Ishikawa (cell line): ENCODE data around the gene SYNM.

Experiments used
- CREB1 ChIP-seq: IDR thresholded peaks from 2 replicates; pipeline ENCODE4 v1.6.1; 2012; ENCODE audit warnings: low read depth
- EGR1 ChIP-seq: IDR thresholded peaks from 2 replicates; pipeline ENCODE4 v1.6.1; 2012
- EP300 ChIP-seq: IDR thresholded peaks from 2 replicates; pipeline ENCODE4 v1.6.1; 2012; ENCODE audit warnings: borderline replicate concordance
- RAD21 ChIP-seq: IDR thresholded peaks from 2 replicates; pipeline ENCODE4 v1.6.1; 2012; ENCODE audit warnings: low read depth
- ZBTB7A ChIP-seq: IDR thresholded peaks from 2 replicates; pipeline ENCODE4 v1.6.1; 2012; ENCODE audit warnings: low read depth
- TF ChIP-seq, protein P1 (sequence below): IDR thresholded peaks from 2 replicates; pipeline ENCODE4 v1.6.1; 2012
- TF ChIP-seq, protein P2 (sequence below): IDR thresholded peaks from 2 replicates; pipeline ENCODE4 v1.6.1; 2012; ENCODE audit warnings: low read depth, mild to moderate bottlenecking

DNA sequence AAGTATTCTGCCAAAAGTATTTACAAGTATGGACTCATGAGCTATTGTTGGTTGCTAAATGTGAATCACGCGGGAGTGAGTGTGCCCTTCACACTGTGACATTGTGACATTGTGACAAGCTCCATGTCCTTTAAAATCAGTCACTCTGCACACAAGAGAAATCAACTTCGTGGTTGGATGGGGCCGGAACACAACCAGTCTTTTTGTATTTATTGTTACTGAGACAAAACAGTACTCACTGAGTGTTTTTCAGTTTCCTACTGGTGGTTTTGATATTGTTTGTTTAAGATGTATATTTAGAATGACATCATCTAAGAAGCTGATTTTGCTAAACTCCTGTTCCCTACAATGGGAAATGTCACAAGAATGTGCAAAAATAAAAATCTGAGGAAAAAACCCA is 30.3 kb downstream of the SYNM start:
- no peak for TF ChIP-seq RAD21
- TF ChIP-seq, protein P1, sequence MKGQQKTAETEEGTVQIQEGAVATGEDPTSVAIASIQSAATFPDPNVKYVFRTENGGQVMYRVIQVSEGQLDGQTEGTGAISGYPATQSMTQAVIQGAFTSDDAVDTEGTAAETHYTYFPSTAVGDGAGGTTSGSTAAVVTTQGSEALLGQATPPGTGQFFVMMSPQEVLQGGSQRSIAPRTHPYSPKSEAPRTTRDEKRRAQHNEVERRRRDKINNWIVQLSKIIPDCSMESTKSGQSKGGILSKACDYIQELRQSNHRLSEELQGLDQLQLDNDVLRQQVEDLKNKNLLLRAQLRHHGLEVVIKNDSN, result no peak
- TF ChIP-seq EP300, result no peak
- no peak for TF ChIP-seq EGR1
- TF ChIP-seq CREB1, result no peak
- TF ChIP-seq ZBTB7A, result no peak
- TF ChIP-seq, protein P2, sequence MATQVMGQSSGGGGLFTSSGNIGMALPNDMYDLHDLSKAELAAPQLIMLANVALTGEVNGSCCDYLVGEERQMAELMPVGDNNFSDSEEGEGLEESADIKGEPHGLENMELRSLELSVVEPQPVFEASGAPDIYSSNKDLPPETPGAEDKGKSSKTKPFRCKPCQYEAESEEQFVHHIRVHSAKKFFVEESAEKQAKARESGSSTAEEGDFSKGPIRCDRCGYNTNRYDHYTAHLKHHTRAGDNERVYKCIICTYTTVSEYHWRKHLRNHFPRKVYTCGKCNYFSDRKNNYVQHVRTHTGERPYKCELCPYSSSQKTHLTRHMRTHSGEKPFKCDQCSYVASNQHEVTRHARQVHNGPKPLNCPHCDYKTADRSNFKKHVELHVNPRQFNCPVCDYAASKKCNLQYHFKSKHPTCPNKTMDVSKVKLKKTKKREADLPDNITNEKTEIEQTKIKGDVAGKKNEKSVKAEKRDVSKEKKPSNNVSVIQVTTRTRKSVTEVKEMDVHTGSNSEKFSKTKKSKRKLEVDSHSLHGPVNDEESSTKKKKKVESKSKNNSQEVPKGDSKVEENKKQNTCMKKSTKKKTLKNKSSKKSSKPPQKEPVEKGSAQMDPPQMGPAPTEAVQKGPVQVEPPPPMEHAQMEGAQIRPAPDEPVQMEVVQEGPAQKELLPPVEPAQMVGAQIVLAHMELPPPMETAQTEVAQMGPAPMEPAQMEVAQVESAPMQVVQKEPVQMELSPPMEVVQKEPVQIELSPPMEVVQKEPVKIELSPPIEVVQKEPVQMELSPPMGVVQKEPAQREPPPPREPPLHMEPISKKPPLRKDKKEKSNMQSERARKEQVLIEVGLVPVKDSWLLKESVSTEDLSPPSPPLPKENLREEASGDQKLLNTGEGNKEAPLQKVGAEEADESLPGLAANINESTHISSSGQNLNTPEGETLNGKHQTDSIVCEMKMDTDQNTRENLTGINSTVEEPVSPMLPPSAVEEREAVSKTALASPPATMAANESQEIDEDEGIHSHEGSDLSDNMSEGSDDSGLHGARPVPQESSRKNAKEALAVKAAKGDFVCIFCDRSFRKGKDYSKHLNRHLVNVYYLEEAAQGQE, result no peak
